Measurements from ENCODE around the gene ZNF513.

- TF ChIP-seq CTCF (IDR thresholded peaks at IDR 0.05) (no peak), POLR2A (IDR thresholded peaks at IDR 0.05) (no peak), POLR2AphosphoS5 (IDR thresholded peaks at IDR 0.05; ENCODE audit: insufficient read depth in 1 of 2, low read depth in 1 of 2) (no peak)
These were observed 48.5 kb upstream of the ZNF513 start for GRCh38 chr2:27428978-27429541.

Measured in vagina (tissue), 2 donors.